ENCODE data around the gene RFLNA. TPM values are rescaled to one million over a fixed set of nuclear protein-coding genes. Genes with fewer than 3 reads are reported as not detected.

RFLNA gene
- total and polyA plus RNA-seq, 2 of the 4 experiments (the other 2 are of a cell fraction): not detected

- ChIA-PET POLR2A (ENCODE audit: unreplicated experiment) (no interaction called here), CTCF (no interaction called here)
- 93% methylated on average over 3 of the region's 12 CpGs; no CpG with 5 or more reads in 1 of the 2 experiments for WGBS, 2 experiments (ENCODE audit: extremely low coverage in 2 of 2, insufficient read length in 1 of 2)
- intact Hi-C loops (cut with micrococcal nuclease) (no loop called here), dilution Hi-C loops (cut with HindIII; ENCODE audit: low sequenced_read_pairs, unreplicated experiment) (no loop called here), in situ Hi-C loops (cut with MboI; ENCODE audit: low sequenced_read_pairs) (no loop called here)
- Histone ChIP-seq H2BK5ac (ENCODE audit: low read depth, low read length, poor library complexity, severe bottlenecking) (no peak overlapping the region), H3K4me3 (ENCODE audit: insufficient read depth, low read depth, low read length) (no peak overlapping the region), H3K9me1 (ENCODE audit: insufficient read depth, low read length) (peaks cover 2% of the 10 kb centered on the region; the same call in 1 of the 2 replicates), H2AK9ac (replicated peaks; ENCODE audit: low read depth, low read length, poor library complexity) (no peak overlapping the region), H3K18ac (ENCODE audit: low read depth, low read length) (no peak overlapping the region), H3K27ac (ENCODE audit: insufficient read depth, low read length) (no peak overlapping the region), H2BK20ac (ENCODE audit: low read depth, low read length) (no peak overlapping the region), H4K5ac (ENCODE audit: low read depth, low read length) (no peak overlapping the region), H3K4me1 (ENCODE audit: control insufficient read depth, insufficient read depth, low read length) (no peaks in the 10 kb centered on the region), H4K8ac (ENCODE audit: low read depth in 2 of 2, low read length in 2 of 2) (no peak overlapping the region), H3K9me3 (ENCODE audit: control insufficient read depth, insufficient read depth, low read length) (no peaks in the 10 kb centered on the region), H3K9ac (ENCODE audit: low read depth, low read length) (no peak overlapping the region), H3K14ac (replicated peaks; ENCODE audit: low read depth, low read length) (no peak overlapping the region), H4K20me1 (ENCODE audit: insufficient read depth, low read length) (peaks cover 12% of the 10 kb centered on the region), H3K56ac (ENCODE audit: extremely low read depth, insufficient read depth, low read length) (no peak overlapping the region), H2AK5ac (ENCODE audit: low read depth, low read length) (no peak overlapping the region), H3K27me3 (ENCODE audit: control insufficient read depth, insufficient read depth, low read length) (no peaks in the 10 kb centered on the region), H3K4me2 (ENCODE audit: low read depth, low read length) (no peak overlapping the region), H3K79me1 (ENCODE audit: low read depth in 1 of 2, low read length in 2 of 2) (peaks cover 15 to 18% of the 10 kb centered on the region in 2 experiments), H2AFZ (replicated peaks; ENCODE audit: low read length, poor library complexity) (no peak overlapping the region), H4K91ac (ENCODE audit: insufficient read depth, low read depth, low read length) (no peak overlapping the region), H2BK120ac (ENCODE audit: low read depth, low read length) (no peak overlapping the region), H3K36me3 (ENCODE audit: control insufficient read depth, insufficient read depth, low read length) (peaks cover 78% of the 10 kb centered on the region), H2BK15ac (ENCODE audit: low read depth, low read length) (no peak overlapping the region), H3K4ac (ENCODE audit: low read depth, low read length) (no peak overlapping the region), H3K23ac (ENCODE audit: low read depth, low read length) (no peak overlapping the region)
- no TSS peak for BruUV-seq (replicated peaks)
- DNase-seq (no peak), ATAC-seq (ENCODE audit: low read depth) (no peak)
- TF ChIP-seq MXI1 (IDR thresholded peaks at IDR 0.05; ENCODE audit: borderline replicate concordance, low read depth, low read length): no peak
- TF ChIP-seq USF2 (IDR thresholded peaks at IDR 0.05; ENCODE audit: low read depth, low read length): no peak
- no peak for TF ChIP-seq ELK1 (IDR thresholded peaks at IDR 0.05; ENCODE audit: borderline replicate concordance, low read depth, low read length)
- TF ChIP-seq RFX5 (IDR thresholded peaks at IDR 0.05; ENCODE audit: low read depth, low read length): no peak
- no peak for TF ChIP-seq CTCF (conservative IDR thresholded peaks at IDR 0.05; ENCODE audit: low read depth, low read length)
Measured at GRCh38 chr12:124336184-124336437, 41.2 kb downstream of the RFLNA start.

Data from IMR-90 (cell line).